ENCODE results near the gene SPN. TPM values are rescaled to one million over a fixed set of nuclear protein-coding genes. Genes with fewer than 3 reads are reported as not detected.
"Not testable (repeated sequence)": the region's sequence is repeated elsewhere in the genome, so short reads cannot be mapped to it uniquely, and the experiment has no call there.

SPN gene
- total and polyA plus RNA-seq, 2 donors, result 0.85 to 1.4 TPM

GRCh38 chr16:29635902-29636301, 27.1 kb upstream of the SPN start:
- H3K27ac ChIP-seq (ENCODE audit: low read depth); H3K4me3 ChIP-seq (ENCODE audit: low read depth, low read length); H3K36me3 ChIP-seq (ENCODE audit: insufficient read depth); H3K4me1 ChIP-seq (ENCODE audit: insufficient read depth); DNase-seq (ENCODE audit: extremely low spot score): not testable (repeated sequence)
- 73% methylated on average over 15 of the region's 16 CpGs for whole genome bisulfite sequencing

- not testable (repeated sequence) for DNase-seq (ENCODE audit: extremely low spot score); H3K27ac ChIP-seq (ENCODE audit: low read depth); H3K36me3 ChIP-seq (ENCODE audit: insufficient read depth); H3K4me3 ChIP-seq (ENCODE audit: low read depth, low read length); H3K4me1 ChIP-seq (ENCODE audit: insufficient read depth)
- 47% methylated on average over 1 of the region's 5 CpGs for WGBS
Observed at GRCh38 chr16:29636368-29636767, 26.7 kb upstream of the SPN start.

GRCh38 chr16:29638751-29639150, 24.3 kb upstream of the SPN start:
- H3K4me3 ChIP-seq (ENCODE audit: low read depth, low read length); H3K4me1 ChIP-seq (ENCODE audit: insufficient read depth); H3K36me3 ChIP-seq (ENCODE audit: insufficient read depth); H3K27ac ChIP-seq (ENCODE audit: low read depth); DNase-seq (ENCODE audit: extremely low spot score): not testable (repeated sequence)
- 94% methylated on average over 8 of the region's 8 CpGs for WGBS

GRCh38 chr16:29641561-29641960, 21.5 kb upstream of the SPN start:
- H3K4me1 ChIP-seq (ENCODE audit: insufficient read depth), result no peaks in the 10 kb centered on the region
- WGBS, result 61% methylated on average over 3 of the region's 3 CpGs
- H3K36me3 ChIP-seq (ENCODE audit: insufficient read depth), result no peaks in the 10 kb centered on the region
- no peak overlapping the region for H3K4me3 ChIP-seq (ENCODE audit: low read depth, low read length)
- DNase-seq (ENCODE audit: extremely low spot score), result no peak
- H3K27ac ChIP-seq (ENCODE audit: low read depth), result no peak overlapping the region

- no peak overlapping the region for H3K4me3 ChIP-seq (ENCODE audit: low read depth, low read length)
- WGBS, result 92% methylated on average over 7 of the region's 7 CpGs
- DNase-seq (ENCODE audit: extremely low spot score), result no peak
- H3K36me3 ChIP-seq (ENCODE audit: insufficient read depth), result no peaks in the 10 kb centered on the region
- H3K4me1 ChIP-seq (ENCODE audit: insufficient read depth), result no peaks in the 10 kb centered on the region
- H3K27ac ChIP-seq (ENCODE audit: low read depth), result no peak overlapping the region
Observed at GRCh38 chr16:29643596-29643995, 19.5 kb upstream of the SPN start.

- DNase-seq (ENCODE audit: extremely low spot score), result no peak
Observed at GRCh38 chr16:29644338-29644857, 18.6 kb upstream of the SPN start.

GRCh38 chr16:29644973-29645693, 17.9 kb upstream of the SPN start:
- no peak overlapping the region for H3K27ac ChIP-seq (ENCODE audit: low read depth)
- H3K36me3 ChIP-seq (ENCODE audit: insufficient read depth), result no peaks in the 10 kb centered on the region
- no peaks in the 10 kb centered on the region for H3K4me1 ChIP-seq (ENCODE audit: insufficient read depth)
- DNase-seq (ENCODE audit: extremely low spot score), result no peak
- H3K4me3 ChIP-seq (ENCODE audit: low read depth, low read length), result no peak overlapping the region
- 73% methylated on average over 4 of the region's 4 CpGs for WGBS

More at GRCh38 chr16:29644338-29644857, 18.6 kb upstream of the SPN start:
- Histone ChIP-seq H3K4me1 (ENCODE audit: insufficient read depth) (no peaks in the 10 kb centered on the region), H3K4me3 (ENCODE audit: low read depth, low read length) (no peak overlapping the region), H3K36me3 (ENCODE audit: insufficient read depth) (no peaks in the 10 kb centered on the region), H3K27ac (ENCODE audit: low read depth) (no peak overlapping the region)
- WGBS, result 89% methylated on average over 9 of the region's 9 CpGs

- 77% methylated on average over 4 of the region's 4 CpGs for WGBS
- no peaks in the 10 kb centered on the region for H3K36me3 ChIP-seq (ENCODE audit: insufficient read depth)
- H3K4me3 ChIP-seq (ENCODE audit: low read depth, low read length), result no peak overlapping the region
- H3K27ac ChIP-seq (ENCODE audit: low read depth), result no peak overlapping the region
- DNase-seq (ENCODE audit: extremely low spot score), result no peak
- no peaks in the 10 kb centered on the region for H3K4me1 ChIP-seq (ENCODE audit: insufficient read depth)
Observed at GRCh38 chr16:29645694-29646187, 17.3 kb upstream of the SPN start.

- WGBS, result 90% methylated on average over 3 of the region's 3 CpGs
- DNase-seq (ENCODE audit: extremely low spot score), result no peak
- Histone ChIP-seq H3K36me3 (ENCODE audit: insufficient read depth) (no peaks in the 10 kb centered on the region), H3K4me1 (ENCODE audit: insufficient read depth) (no peaks in the 10 kb centered on the region), H3K27ac (ENCODE audit: low read depth) (no peak overlapping the region), H3K4me3 (ENCODE audit: low read depth, low read length) (no peak overlapping the region)
Observed at GRCh38 chr16:29646947-29647346, 16.1 kb upstream of the SPN start.

- H3K4me1 ChIP-seq (ENCODE audit: insufficient read depth), result no peaks in the 10 kb centered on the region
- DNase-seq (ENCODE audit: extremely low spot score), result no peak
- WGBS, result 73% methylated on average over 9 of the region's 9 CpGs
- H3K27ac ChIP-seq (ENCODE audit: low read depth), result no peak overlapping the region
- no peaks in the 10 kb centered on the region for H3K36me3 ChIP-seq (ENCODE audit: insufficient read depth)
- H3K4me3 ChIP-seq (ENCODE audit: low read depth, low read length), result no peak overlapping the region
Observed at GRCh38 chr16:29649588-29650494, 13.2 kb upstream of the SPN start.

GRCh38 chr16:29650771-29651170, 12.3 kb upstream of the SPN start:
- Histone ChIP-seq H3K36me3 (ENCODE audit: insufficient read depth) (no peaks in the 10 kb centered on the region), H3K4me3 (ENCODE audit: low read depth, low read length) (no peak overlapping the region), H3K27ac (ENCODE audit: low read depth) (no peak overlapping the region), H3K4me1 (ENCODE audit: insufficient read depth) (no peaks in the 10 kb centered on the region)
- no peak for DNase-seq (ENCODE audit: extremely low spot score)
- WGBS, result 95% methylated on average over 2 of the region's 2 CpGs

GRCh38 chr16:29651774-29652349, 11.2 kb upstream of the SPN start:
- Histone ChIP-seq H3K36me3 (ENCODE audit: insufficient read depth) (no peaks in the 10 kb centered on the region), H3K4me1 (ENCODE audit: insufficient read depth) (no peaks in the 10 kb centered on the region), H3K27ac (ENCODE audit: low read depth) (no peak overlapping the region), H3K4me3 (ENCODE audit: low read depth, low read length) (no peak overlapping the region)
- WGBS, result 83% methylated on average over 2 of the region's 2 CpGs
- DNase-seq (ENCODE audit: extremely low spot score), result no peak

- no peak overlapping the region for H3K4me3 ChIP-seq (ENCODE audit: low read depth, low read length)
- no peak overlapping the region for H3K27ac ChIP-seq (ENCODE audit: low read depth)
- H3K4me1 ChIP-seq (ENCODE audit: insufficient read depth), result no peaks in the 10 kb centered on the region
- no peaks in the 10 kb centered on the region for H3K36me3 ChIP-seq (ENCODE audit: insufficient read depth)
- no peak for DNase-seq (ENCODE audit: extremely low spot score)
- WGBS, result 81% methylated on average over 12 of the region's 12 CpGs
Observed at GRCh38 chr16:29653471-29653870, 9.6 kb upstream of the SPN start.
